Measurements from ENCODE around the gene SLC6A16.
A peak's percentile ranks its signal among the peaks of the same experiment; 100 is the strongest.

The SLC6A16 gene

DNA sequence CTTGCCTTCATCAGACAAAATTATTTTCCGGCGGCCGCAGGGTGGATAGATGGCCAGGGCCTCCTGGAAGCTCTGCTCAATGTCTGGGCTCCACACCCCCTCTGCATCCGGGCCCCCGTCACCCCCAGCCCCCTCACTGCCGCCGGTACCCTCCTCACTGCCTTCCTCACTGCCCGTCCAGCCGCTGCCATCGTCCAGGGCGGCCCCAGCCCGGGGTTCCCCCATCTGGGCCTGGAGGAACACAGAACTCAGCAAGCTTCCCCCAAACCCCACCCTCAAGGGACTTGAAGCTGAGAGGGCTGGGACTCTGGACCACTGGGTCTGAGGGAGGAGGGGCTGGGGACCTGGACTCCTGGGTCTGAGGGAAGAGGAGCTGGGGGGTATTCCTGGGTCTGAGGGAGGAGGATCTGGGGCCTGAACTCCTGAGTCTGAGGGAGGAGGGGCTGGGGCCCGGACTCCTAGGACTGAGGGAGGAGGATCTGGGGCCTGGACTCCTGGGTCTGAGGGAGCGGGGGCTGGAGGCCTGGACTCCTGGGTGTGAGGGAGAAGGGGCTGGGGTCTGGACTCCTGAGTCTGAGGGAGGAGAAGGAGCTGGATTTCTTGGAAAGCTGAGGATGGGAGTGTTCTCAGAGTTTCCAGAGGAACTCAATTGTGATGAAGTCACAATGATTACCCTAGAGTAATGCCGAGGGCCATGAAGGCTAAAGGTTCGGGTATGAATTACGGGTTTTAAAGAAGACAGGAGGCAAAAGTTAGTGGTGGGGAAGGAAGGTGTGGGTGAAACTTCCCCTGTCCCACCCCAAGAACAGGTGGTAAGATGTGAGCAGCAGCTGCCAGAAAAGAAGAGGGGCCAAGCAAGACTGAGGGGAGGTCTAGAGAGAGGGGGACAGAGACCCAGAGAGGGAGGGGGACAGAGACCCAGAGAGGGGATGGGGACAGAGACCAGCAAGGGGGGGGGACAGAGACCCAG, 35.1 kb upstream of the SLC6A16 start:
- Histone ChIP-seq H3K9ac (ENCODE audit: low read depth, low read length) (peak overlapping the region; percentile 37), H3K9me3 (ENCODE audit: control insufficient read depth, insufficient read depth, low read length) (no peaks in the 10 kb centered on the region), H3K36me3 (ENCODE audit: control insufficient read depth, insufficient read depth, low read length) (peaks cover 18% of the 10 kb centered on the region), H3K4me1 (ENCODE audit: control insufficient read depth, insufficient read depth, low read length) (no peaks in the 10 kb centered on the region), H3K4me3 (ENCODE audit: low read depth, low read length) (no peak overlapping the region), H3K27me3 (ENCODE audit: control insufficient read depth, insufficient read depth, low read length) (no peaks in the 10 kb centered on the region)

DNA sequence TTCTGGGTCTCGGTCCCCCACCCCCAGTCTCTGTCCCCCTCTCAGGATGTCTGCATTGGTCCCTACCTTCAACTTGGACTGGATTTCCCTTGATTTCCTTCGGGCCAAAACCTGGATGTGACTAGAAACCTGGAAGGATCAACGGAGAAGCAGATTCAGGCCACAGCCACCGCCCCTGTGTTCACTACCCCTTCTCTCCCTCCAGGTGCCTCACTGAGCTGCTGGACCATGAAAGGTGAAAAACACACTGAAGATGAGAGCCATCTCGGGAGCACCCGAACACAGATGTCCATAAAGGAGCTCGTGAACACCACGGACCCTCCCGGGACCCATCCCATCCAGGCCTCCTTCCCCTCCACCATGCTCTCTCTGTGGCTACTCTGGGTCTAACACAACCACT, 32.2 kb upstream of the SLC6A16 start:
- H3K4me1 ChIP-seq (ENCODE audit: control insufficient read depth, insufficient read depth, low read length), result no peaks in the 10 kb centered on the region
- no peaks in the 10 kb centered on the region for H3K27me3 ChIP-seq (ENCODE audit: control insufficient read depth, insufficient read depth, low read length)
- no peak overlapping the region for H3K9ac ChIP-seq (ENCODE audit: low read depth, low read length)
- no peak overlapping the region for H3K4me3 ChIP-seq (ENCODE audit: low read depth, low read length)
- H3K9me3 ChIP-seq (ENCODE audit: control insufficient read depth, insufficient read depth, low read length), result no peaks in the 10 kb centered on the region
- peaks cover 28% of the 10 kb centered on the region for H3K36me3 ChIP-seq (ENCODE audit: control insufficient read depth, insufficient read depth, low read length)

- no peak overlapping the region for H3K9ac ChIP-seq (ENCODE audit: low read depth, low read length)
Measured at GRCh38 chr19:49356382-49356781, 31.4 kb upstream of the SLC6A16 start.

GRCh38 chr19:49355909-49356353, 30.9 kb upstream of the SLC6A16 start:
- Histone ChIP-seq H3K9ac (ENCODE audit: low read depth, low read length) (no peak overlapping the region), H3K27me3 (ENCODE audit: control insufficient read depth, insufficient read depth, low read length) (no peaks in the 10 kb centered on the region), H3K9me3 (ENCODE audit: control insufficient read depth, insufficient read depth, low read length) (no peaks in the 10 kb centered on the region), H3K4me1 (ENCODE audit: control insufficient read depth, insufficient read depth, low read length) (no peaks in the 10 kb centered on the region), H3K36me3 (ENCODE audit: control insufficient read depth, insufficient read depth, low read length) (peaks cover 37% of the 10 kb centered on the region), H3K4me3 (ENCODE audit: low read depth, low read length) (no peak overlapping the region)

More at GRCh38 chr19:49356382-49356781, 31.4 kb upstream of the SLC6A16 start:
- no peaks in the 10 kb centered on the region for H3K4me1 ChIP-seq (ENCODE audit: control insufficient read depth, insufficient read depth, low read length)
- no peak overlapping the region for H3K4me3 ChIP-seq (ENCODE audit: low read depth, low read length)
- H3K9me3 ChIP-seq (ENCODE audit: control insufficient read depth, insufficient read depth, low read length), result no peaks in the 10 kb centered on the region
- H3K27me3 ChIP-seq (ENCODE audit: control insufficient read depth, insufficient read depth, low read length), result no peaks in the 10 kb centered on the region
- H3K36me3 ChIP-seq (ENCODE audit: control insufficient read depth, insufficient read depth, low read length), result peaks cover 33% of the 10 kb centered on the region

DNA sequence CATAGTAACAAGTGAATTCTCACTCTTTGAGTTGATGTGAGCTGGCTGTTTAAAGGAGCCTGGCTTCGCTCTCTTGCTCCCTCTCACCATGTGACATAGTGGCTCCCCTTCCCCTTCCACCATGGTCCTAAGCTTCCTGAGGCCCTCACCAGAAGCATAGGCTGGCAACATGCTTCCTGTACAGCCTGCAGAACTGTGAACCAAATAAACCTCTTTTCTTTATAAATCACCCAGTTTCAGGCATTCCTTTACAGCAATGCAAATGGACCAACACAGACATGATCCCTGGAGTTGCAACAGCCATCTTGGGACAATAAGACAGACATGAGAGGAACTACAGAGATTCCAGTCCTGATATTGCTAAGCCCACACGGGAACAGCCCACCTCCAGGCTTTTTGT, 24.6 kb upstream of the SLC6A16 start:
- no peak overlapping the region for H3K4me3 ChIP-seq (ENCODE audit: low read depth, low read length)
- no peaks in the 10 kb centered on the region for H3K27me3 ChIP-seq (ENCODE audit: control insufficient read depth, insufficient read depth, low read length)
- H3K4me1 ChIP-seq (ENCODE audit: control insufficient read depth, insufficient read depth, low read length), result no peaks in the 10 kb centered on the region
- H3K9ac ChIP-seq (ENCODE audit: low read depth, low read length), result no peak overlapping the region
- peaks cover 61% of the 10 kb centered on the region for H3K36me3 ChIP-seq (ENCODE audit: control insufficient read depth, insufficient read depth, low read length)
- no peaks in the 10 kb centered on the region for H3K9me3 ChIP-seq (ENCODE audit: control insufficient read depth, insufficient read depth, low read length)

DNA sequence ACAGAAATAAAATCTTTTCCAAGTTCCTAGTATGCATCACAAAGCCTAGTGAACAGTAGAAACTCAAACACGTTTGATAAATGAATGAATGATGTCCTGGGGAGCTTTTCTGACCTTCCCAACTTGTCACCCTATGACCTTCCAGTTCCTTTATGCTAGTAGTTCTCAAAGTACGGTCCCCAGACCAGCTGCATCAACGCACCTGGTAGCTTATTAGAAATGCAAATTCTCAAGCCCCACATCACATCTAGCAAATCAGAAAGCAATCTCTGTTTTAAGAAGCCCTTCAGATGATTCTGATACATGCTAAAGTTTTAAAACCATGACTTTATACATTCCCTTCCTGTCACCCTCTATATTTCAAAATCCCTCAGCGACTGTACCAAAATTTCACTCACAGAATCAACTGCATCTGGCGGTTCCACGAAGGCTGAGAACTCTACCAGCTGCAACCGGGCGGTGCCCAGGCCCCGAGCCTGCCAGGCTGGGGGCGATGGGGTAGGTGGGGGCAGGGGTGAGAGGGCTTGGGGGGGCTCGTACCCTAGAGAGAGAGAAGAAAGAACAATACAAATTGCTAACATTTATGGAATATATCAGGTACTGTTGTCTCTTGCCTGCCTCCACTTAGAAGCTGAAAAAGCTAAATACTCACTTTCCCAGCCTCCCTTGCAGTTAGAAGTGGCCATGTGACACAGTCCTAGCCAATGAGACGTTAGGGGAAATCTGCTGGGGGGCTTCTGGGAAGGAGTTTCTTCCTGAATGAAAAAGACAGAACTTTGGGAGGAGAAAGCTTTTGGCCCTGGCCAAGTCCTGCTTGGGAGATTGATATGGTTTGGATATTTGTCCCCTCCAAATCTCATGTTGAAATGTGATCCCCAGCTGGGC, 23.6 kb upstream of the SLC6A16 start:
- Histone ChIP-seq H3K9ac (ENCODE audit: low read depth, low read length) (no peak overlapping the region), H3K9me3 (ENCODE audit: control insufficient read depth, insufficient read depth, low read length) (no peaks in the 10 kb centered on the region), H3K36me3 (ENCODE audit: control insufficient read depth, insufficient read depth, low read length) (peaks cover 61% of the 10 kb centered on the region), H3K4me1 (ENCODE audit: control insufficient read depth, insufficient read depth, low read length) (no peaks in the 10 kb centered on the region), H3K4me3 (ENCODE audit: low read depth, low read length) (no peak overlapping the region), H3K27me3 (ENCODE audit: control insufficient read depth, insufficient read depth, low read length) (no peaks in the 10 kb centered on the region)

- H3K4me1 ChIP-seq (ENCODE audit: control insufficient read depth, insufficient read depth, low read length), result no peaks in the 10 kb centered on the region
- peaks cover 62% of the 10 kb centered on the region for H3K36me3 ChIP-seq (ENCODE audit: control insufficient read depth, insufficient read depth, low read length)
- no peaks in the 10 kb centered on the region for H3K27me3 ChIP-seq (ENCODE audit: control insufficient read depth, insufficient read depth, low read length)
- H3K4me3 ChIP-seq (ENCODE audit: low read depth, low read length), result no peak overlapping the region
- no peak overlapping the region for H3K9ac ChIP-seq (ENCODE audit: low read depth, low read length)
- H3K9me3 ChIP-seq (ENCODE audit: control insufficient read depth, insufficient read depth, low read length), result no peaks in the 10 kb centered on the region
Measured at GRCh38 chr19:49347835-49348234, 22.8 kb upstream of the SLC6A16 start.

DNA sequence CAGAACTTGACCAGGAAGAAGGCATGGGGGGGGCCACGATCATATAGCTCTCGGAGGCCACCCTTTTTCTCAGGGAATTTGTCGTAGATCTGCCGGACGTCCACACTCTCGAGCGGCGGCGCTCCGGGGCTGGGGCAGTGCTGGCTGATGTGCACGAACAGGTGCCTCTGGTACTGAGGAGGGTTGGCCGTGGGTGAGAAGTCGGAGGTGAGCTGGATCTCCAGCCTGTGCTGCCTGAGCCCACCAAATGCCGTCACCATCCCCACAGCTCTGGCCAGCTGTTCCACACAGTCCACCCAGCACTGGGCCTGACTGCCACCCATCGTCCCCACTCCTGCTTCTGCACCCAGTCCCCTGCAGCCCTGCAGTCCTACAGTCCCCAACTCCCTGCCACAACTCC, 22.2 kb upstream of the SLC6A16 start:
- Histone ChIP-seq H3K36me3 (ENCODE audit: control insufficient read depth, insufficient read depth, low read length) (peaks cover 68% of the 10 kb centered on the region), H3K27me3 (ENCODE audit: control insufficient read depth, insufficient read depth, low read length) (no peaks in the 10 kb centered on the region), H3K4me1 (ENCODE audit: control insufficient read depth, insufficient read depth, low read length) (no peaks in the 10 kb centered on the region), H3K9ac (ENCODE audit: low read depth, low read length) (no peak overlapping the region), H3K9me3 (ENCODE audit: control insufficient read depth, insufficient read depth, low read length) (no peaks in the 10 kb centered on the region), H3K4me3 (ENCODE audit: low read depth, low read length) (no peak overlapping the region)

DNA sequence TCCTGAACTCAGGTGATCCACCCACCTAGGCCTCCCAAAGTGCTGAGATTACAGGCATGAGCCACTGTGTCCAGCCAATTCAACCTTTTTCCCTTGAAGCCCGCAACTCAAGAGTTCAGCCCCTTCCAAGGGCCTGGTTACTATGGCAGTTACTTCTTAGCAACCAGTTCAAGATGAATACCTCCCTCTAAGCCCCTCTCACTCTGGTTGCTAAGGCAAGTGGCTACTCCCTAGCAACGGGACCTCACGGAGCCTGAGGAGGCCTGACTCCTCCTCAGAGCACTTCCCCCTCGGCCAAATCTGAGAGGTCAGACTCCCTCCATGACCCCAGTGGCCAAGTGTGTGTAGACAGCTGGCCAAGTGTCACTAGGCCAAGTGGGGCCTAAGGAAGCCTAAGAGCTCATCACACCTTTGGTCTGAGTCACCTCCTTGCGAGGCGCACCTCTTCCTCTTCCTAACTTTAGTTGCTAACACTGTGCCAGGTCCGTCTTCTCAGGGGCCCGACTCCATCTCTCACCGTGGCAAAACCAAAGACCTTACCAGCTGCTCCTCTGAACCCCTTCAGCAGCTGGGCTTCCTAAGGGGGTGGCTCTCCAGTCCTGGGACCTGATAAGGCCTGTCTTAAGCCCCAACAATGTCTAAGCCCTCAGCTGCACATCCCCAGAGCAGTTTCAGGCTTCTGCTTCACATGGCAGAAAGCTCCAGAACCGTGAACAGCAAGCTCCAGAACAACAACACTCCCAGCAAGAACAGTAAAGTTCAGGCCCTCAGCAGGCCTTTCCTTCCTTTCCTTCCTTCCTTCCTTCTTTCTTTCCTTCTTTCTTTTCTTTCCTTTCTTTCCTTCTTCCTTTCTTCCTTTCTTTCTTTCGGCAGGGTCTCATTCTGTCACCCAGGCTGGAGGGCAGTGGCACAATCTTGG, 19.8 kb upstream of the SLC6A16 start:
- Histone ChIP-seq H3K27me3 (ENCODE audit: control insufficient read depth, insufficient read depth, low read length) (no peaks in the 10 kb centered on the region), H3K36me3 (ENCODE audit: control insufficient read depth, insufficient read depth, low read length) (peaks cover 54% of the 10 kb centered on the region), H3K4me1 (ENCODE audit: control insufficient read depth, insufficient read depth, low read length) (peaks cover 4% of the 10 kb centered on the region), H3K9me3 (ENCODE audit: control insufficient read depth, insufficient read depth, low read length) (no peaks in the 10 kb centered on the region), H3K9ac (ENCODE audit: low read depth, low read length) (no peak overlapping the region), H3K4me3 (ENCODE audit: low read depth, low read length) (no peak overlapping the region)

- Histone ChIP-seq H3K36me3 (ENCODE audit: control insufficient read depth, insufficient read depth, low read length) (peaks cover 46% of the 10 kb centered on the region), H3K4me3 (ENCODE audit: low read depth, low read length) (no peak overlapping the region), H3K27me3 (ENCODE audit: control insufficient read depth, insufficient read depth, low read length) (peaks cover 4% of the 10 kb centered on the region), H3K9me3 (ENCODE audit: control insufficient read depth, insufficient read depth, low read length) (no peaks in the 10 kb centered on the region), H3K4me1 (ENCODE audit: control insufficient read depth, insufficient read depth, low read length) (peaks cover 4% of the 10 kb centered on the region), H3K9ac (ENCODE audit: low read depth, low read length) (no peak overlapping the region)
Measured at GRCh38 chr19:49343123-49343522, 18.1 kb upstream of the SLC6A16 start.

GRCh38 chr19:49342291-49342721, 17.3 kb upstream of the SLC6A16 start:
- Histone ChIP-seq H3K4me1 (ENCODE audit: control insufficient read depth, insufficient read depth, low read length) (peaks cover 4% of the 10 kb centered on the region), H3K27me3 (ENCODE audit: control insufficient read depth, insufficient read depth, low read length) (peaks cover 8% of the 10 kb centered on the region), H3K4me3 (ENCODE audit: low read depth, low read length) (no peak overlapping the region), H3K9ac (ENCODE audit: low read depth, low read length) (no peak overlapping the region), H3K9me3 (ENCODE audit: control insufficient read depth, insufficient read depth, low read length) (no peaks in the 10 kb centered on the region), H3K36me3 (ENCODE audit: control insufficient read depth, insufficient read depth, low read length) (peaks cover 42% of the 10 kb centered on the region)

Data from iPS-15b (cell line).